ENCODE data around the gene RILPL2. TPM values are rescaled to one million over a fixed set of nuclear protein-coding genes. Genes with fewer than 3 reads are reported as not detected.

The RILPL2 gene
- total and polyA plus RNA-seq, 2 of the 13 experiments (the other 11 are each of a cell fraction or from before 2014, with no cell fraction given) = 2.7 to 8.1 TPM

DNA sequence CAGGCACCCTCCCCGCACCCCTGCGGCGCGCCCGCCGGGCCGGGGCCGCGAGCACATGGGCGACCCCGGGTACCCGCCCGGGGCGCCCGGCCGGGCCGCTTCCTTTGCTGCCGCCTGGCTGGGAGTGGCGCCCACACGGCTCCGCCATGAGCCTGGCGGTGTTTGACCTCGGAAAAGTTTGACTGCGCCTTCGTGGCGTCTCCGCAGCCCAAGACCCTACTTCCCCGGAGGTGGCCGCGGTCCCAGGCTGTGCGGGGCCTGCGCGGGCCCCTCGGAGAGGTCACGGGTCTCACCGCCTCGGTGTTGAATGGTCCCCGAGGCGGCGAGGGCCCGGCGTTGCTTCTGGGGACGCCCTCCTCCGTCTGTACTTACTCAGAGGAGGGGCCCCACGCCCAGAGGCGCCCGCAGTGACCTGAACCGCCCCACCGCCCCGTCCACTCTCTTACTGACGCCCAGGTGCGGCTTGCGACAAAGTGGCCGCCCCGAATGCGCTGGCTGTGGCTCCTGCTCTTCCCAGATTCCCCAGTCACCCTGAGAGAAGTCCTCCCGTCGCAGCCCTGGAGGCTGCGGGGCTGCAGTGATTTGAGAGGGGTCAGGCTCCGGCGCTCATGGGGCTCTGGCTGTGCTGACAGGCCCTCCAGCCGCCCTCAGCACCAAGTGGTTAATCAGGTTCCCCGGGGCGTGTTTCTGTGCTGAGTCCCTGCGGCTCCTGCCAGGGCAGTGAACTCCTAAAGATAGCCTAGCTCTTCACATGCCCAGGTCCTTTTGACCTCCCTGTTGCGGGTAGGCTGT is 46.7 kb downstream of the RILPL2 start (continued):
- TF ChIP-seq RNF2 (conservative IDR thresholded peaks at IDR 0.05; ENCODE audit: low read depth) = no peak
- TF ChIP-seq ZNF891 (CRISPR knock-in tag; IDR thresholded peaks at IDR 0.05) = no peak
- no peak for TF ChIP-seq ZNF207 (IDR thresholded peaks at IDR 0.05; ENCODE audit: borderline replicate concordance)
- TF ChIP-seq, protein P1, sequence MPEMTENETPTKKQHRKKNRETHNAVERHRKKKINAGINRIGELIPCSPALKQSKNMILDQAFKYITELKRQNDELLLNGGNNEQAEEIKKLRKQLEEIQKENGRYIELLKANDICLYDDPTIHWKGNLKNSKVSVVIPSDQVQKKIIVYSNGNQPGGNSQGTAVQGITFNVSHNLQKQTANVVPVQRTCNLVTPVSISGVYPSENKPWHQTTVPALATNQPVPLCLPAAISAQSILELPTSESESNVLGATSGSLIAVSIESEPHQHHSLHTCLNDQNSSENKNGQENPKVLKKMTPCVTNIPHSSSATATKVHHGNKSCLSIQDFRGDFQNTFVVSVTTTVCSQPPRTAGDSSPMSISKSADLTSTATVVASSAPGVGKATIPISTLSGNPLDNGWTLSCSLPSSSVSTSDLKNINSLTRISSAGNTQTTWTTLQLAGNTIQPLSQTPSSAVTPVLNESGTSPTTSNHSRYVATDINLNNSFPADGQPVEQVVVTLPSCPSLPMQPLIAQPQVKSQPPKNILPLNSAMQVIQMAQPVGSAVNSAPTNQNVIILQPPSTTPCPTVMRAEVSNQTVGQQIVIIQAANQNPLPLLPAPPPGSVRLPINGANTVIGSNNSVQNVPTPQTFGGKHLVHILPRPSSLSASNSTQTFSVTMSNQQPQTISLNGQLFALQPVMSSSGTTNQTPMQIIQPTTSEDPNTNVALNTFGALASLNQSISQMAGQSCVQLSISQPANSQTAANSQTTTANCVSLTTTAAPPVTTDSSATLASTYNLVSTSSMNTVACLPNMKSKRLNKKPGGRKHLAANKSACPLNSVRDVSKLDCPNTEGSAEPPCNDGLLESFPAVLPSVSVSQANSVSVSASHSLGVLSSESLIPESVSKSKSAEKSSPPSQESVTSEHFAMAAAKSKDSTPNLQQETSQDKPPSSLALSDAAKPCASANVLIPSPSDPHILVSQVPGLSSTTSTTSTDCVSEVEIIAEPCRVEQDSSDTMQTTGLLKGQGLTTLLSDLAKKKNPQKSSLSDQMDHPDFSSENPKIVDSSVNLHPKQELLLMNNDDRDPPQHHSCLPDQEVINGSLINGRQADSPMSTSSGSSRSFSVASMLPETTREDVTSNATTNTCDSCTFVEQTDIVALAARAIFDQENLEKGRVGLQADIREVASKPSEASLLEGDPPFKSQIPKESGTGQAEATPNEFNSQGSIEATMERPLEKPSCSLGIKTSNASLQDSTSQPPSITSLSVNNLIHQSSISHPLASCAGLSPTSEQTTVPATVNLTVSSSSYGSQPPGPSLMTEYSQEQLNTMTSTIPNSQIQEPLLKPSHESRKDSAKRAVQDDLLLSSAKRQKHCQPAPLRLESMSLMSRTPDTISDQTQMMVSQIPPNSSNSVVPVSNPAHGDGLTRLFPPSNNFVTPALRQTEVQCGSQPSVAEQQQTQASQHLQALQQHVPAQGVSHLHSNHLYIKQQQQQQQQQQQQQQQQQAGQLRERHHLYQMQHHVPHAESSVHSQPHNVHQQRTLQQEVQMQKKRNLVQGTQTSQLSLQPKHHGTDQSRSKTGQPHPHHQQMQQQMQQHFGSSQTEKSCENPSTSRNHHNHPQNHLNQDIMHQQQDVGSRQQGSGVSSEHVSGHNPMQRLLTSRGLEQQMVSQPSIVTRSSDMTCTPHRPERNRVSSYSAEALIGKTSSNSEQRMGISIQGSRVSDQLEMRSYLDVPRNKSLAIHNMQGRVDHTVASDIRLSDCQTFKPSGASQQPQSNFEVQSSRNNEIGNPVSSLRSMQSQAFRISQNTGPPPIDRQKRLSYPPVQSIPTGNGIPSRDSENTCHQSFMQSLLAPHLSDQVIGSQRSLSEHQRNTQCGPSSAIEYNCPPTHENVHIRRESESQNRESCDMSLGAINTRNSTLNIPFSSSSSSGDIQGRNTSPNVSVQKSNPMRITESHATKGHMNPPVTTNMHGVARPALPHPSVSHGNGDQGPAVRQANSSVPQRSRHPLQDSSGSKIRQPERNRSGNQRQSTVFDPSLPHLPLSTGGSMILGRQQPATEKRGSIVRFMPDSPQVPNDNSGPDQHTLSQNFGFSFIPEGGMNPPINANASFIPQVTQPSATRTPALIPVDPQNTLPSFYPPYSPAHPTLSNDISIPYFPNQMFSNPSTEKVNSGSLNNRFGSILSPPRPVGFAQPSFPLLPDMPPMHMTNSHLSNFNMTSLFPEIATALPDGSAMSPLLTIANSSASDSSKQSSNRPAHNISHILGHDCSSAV (CRISPR knock-in tag; IDR thresholded peaks at IDR 0.05; ENCODE audit: borderline replicate concordance) = no peak
- no peak for TF ChIP-seq ZNF30 (CRISPR knock-in tag; IDR thresholded peaks at IDR 0.05)
- TF ChIP-seq AGO2 (optimal IDR thresholded peaks at IDR 0.05; ENCODE audit: low read depth, low read length) = peak; percentile 85
- TF ChIP-seq, protein P2, sequence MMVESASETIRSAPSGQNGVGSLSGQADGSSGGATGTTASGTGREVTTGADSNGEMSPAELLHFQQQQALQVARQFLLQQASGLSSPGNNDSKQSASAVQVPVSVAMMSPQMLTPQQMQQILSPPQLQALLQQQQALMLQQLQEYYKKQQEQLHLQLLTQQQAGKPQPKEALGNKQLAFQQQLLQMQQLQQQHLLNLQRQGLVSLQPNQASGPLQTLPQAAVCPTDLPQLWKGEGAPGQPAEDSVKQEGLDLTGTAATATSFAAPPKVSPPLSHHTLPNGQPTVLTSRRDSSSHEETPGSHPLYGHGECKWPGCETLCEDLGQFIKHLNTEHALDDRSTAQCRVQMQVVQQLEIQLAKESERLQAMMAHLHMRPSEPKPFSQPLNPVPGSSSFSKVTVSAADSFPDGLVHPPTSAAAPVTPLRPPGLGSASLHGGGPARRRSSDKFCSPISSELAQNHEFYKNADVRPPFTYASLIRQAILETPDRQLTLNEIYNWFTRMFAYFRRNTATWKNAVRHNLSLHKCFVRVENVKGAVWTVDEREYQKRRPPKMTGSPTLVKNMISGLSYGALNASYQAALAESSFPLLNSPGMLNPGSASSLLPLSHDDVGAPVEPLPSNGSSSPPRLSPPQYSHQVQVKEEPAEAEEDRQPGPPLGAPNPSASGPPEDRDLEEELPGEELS (CRISPR knock-in tag; IDR thresholded peaks at IDR 0.05) = no peak
- no peak for TF ChIP-seq ZNF574 (CRISPR knock-in tag; IDR thresholded peaks at IDR 0.05)
- TF ChIP-seq, protein P3, sequence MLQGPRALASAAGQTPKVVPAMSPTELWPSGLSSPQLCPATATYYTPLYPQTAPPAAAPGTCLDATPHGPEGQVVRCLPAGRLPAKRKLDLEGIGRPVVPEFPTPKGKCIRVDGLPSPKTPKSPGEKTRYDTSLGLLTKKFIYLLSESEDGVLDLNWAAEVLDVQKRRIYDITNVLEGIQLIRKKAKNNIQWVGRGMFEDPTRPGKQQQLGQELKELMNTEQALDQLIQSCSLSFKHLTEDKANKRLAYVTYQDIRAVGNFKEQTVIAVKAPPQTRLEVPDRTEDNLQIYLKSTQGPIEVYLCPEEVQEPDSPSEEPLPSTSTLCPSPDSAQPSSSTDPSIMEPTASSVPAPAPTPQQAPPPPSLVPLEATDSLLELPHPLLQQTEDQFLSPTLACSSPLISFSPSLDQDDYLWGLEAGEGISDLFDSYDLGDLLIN (CRISPR knock-in tag; IDR thresholded peaks at IDR 0.05; ENCODE audit: borderline replicate concordance) = no peak
- TF ChIP-seq YEATS4 (CRISPR knock-in tag; IDR thresholded peaks at IDR 0.05; ENCODE audit: borderline replicate concordance) = peak; percentile 57; the same call in 1 of the 2 replicates
- TF ChIP-seq RFX3 (CRISPR knock-in tag; IDR thresholded peaks at IDR 0.05) = no peak

All from HepG2 (cell line).